Ishikawa (cell line): ENCODE results near the gene ANP32A.

Experiments
- CEBPB ChIP-seq: IDR thresholded peaks from 2 replicates; pipeline ENCODE4 v1.6.1; 2012
- CREB1 ChIP-seq: IDR thresholded peaks from 2 replicates; pipeline ENCODE4 v1.6.1; 2012; ENCODE audit warnings: low read depth
- EGR1 ChIP-seq: IDR thresholded peaks from 2 replicates; pipeline ENCODE4 v1.6.1; 2012
- EP300 ChIP-seq: IDR thresholded peaks from 2 replicates; pipeline ENCODE4 v1.6.1; 2012; ENCODE audit warnings: borderline replicate concordance
- FOXM1 ChIP-seq: IDR thresholded peaks from 2 replicates; pipeline ENCODE4 v1.6.1; 2012; ENCODE audit warnings: low read depth, borderline replicate concordance
- NFIC ChIP-seq: IDR thresholded peaks from 2 replicates; pipeline ENCODE4 v1.6.1; 2012
- RAD21 ChIP-seq: IDR thresholded peaks from 2 replicates; pipeline ENCODE4 v1.6.1; 2012; ENCODE audit warnings: low read depth
- TAF1 ChIP-seq: IDR thresholded peaks from 2 replicates; pipeline ENCODE4 v1.6.1; 2012; ENCODE audit warnings: low read depth, mild to moderate bottlenecking
- TCF12 ChIP-seq: IDR thresholded peaks from 2 replicates; pipeline ENCODE4 v1.6.1; 2012; ENCODE audit warnings: low read depth
- TEAD4 ChIP-seq: IDR thresholded peaks from 2 replicates; pipeline ENCODE4 v1.6.1; 2012
- YY1 ChIP-seq: IDR thresholded peaks from 2 replicates; pipeline ENCODE4 v1.6.1; 2012; ENCODE audit warnings: low read depth
- ZBTB7A ChIP-seq: IDR thresholded peaks from 2 replicates; pipeline ENCODE4 v1.6.1; 2012; ENCODE audit warnings: low read depth
- TF ChIP-seq, protein P1 (sequence below): IDR thresholded peaks from 2 replicates; pipeline ENCODE4 v1.6.1; 2012
- TF ChIP-seq, protein P2 (sequence below): IDR thresholded peaks from 2 replicates; pipeline ENCODE4 v1.6.1; 2012; ENCODE audit warnings: low read depth, mild to moderate bottlenecking
- TF ChIP-seq, protein P3 (sequence below): IDR thresholded peaks from 2 replicates; pipeline ENCODE4 v1.6.1; 2012

ANP32A gene

DNA sequence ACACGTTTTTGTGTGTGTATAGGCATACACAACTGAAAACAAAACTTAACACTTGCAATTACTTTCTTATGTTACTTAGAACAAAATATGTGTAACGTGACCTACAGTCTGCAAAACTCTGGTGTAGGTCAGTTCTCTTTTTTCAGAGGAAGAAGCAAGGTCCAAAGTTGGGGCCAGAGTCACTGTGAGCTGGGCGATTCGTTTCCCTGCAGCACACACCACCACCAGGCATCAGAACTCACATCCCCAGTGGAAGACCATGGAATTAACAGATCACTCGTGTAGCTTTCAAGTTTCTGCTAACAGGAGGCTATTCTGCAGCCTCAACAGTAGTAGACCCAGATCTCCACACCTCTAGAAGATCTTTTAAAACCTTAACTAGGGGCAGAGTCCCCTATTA, 25.8 kb downstream of the ANP32A start:
- TF ChIP-seq, protein P1, sequence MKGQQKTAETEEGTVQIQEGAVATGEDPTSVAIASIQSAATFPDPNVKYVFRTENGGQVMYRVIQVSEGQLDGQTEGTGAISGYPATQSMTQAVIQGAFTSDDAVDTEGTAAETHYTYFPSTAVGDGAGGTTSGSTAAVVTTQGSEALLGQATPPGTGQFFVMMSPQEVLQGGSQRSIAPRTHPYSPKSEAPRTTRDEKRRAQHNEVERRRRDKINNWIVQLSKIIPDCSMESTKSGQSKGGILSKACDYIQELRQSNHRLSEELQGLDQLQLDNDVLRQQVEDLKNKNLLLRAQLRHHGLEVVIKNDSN, result no peak
- no peak for TF ChIP-seq TCF12
- TF ChIP-seq, protein P2, sequence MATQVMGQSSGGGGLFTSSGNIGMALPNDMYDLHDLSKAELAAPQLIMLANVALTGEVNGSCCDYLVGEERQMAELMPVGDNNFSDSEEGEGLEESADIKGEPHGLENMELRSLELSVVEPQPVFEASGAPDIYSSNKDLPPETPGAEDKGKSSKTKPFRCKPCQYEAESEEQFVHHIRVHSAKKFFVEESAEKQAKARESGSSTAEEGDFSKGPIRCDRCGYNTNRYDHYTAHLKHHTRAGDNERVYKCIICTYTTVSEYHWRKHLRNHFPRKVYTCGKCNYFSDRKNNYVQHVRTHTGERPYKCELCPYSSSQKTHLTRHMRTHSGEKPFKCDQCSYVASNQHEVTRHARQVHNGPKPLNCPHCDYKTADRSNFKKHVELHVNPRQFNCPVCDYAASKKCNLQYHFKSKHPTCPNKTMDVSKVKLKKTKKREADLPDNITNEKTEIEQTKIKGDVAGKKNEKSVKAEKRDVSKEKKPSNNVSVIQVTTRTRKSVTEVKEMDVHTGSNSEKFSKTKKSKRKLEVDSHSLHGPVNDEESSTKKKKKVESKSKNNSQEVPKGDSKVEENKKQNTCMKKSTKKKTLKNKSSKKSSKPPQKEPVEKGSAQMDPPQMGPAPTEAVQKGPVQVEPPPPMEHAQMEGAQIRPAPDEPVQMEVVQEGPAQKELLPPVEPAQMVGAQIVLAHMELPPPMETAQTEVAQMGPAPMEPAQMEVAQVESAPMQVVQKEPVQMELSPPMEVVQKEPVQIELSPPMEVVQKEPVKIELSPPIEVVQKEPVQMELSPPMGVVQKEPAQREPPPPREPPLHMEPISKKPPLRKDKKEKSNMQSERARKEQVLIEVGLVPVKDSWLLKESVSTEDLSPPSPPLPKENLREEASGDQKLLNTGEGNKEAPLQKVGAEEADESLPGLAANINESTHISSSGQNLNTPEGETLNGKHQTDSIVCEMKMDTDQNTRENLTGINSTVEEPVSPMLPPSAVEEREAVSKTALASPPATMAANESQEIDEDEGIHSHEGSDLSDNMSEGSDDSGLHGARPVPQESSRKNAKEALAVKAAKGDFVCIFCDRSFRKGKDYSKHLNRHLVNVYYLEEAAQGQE, result no peak
- no peak for TF ChIP-seq TAF1
- no peak for TF ChIP-seq TEAD4
- TF ChIP-seq YY1, result no peak
- TF ChIP-seq FOXM1, result no peak
- TF ChIP-seq RAD21, result no peak
- TF ChIP-seq EGR1, result no peak
- no peak for TF ChIP-seq NFIC
- TF ChIP-seq ZBTB7A, result no peak
- no peak for TF ChIP-seq CEBPB
- TF ChIP-seq, protein P3, sequence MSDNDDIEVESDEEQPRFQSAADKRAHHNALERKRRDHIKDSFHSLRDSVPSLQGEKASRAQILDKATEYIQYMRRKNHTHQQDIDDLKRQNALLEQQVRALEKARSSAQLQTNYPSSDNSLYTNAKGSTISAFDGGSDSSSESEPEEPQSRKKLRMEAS, result no peak
- no peak for TF ChIP-seq CREB1
- TF ChIP-seq EP300, result no peak

DNA sequence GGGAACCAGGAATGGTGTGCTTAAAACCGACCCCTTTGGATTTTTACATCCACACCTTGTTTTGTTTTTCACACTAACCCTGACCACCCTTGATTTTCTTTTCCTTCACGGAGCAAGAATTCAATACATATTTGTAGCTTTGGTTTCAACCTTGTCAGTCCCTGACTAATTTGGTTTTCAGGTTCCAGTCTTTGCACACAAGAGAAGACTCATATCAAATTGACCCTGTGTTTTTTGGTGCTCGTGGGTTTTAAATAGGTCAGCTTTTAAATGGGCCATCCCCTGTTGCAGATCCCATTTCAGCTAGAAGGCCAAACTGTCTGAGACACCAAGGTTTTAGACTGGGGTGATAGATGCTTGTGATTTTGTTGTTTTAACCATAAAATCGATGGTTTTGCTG, 26.4 kb downstream of the ANP32A start:
- TF ChIP-seq, protein P2, result no peak
- TF ChIP-seq TCF12, result no peak
- TF ChIP-seq FOXM1, result no peak
- no peak for TF ChIP-seq EP300
- TF ChIP-seq CEBPB, result no peak
- TF ChIP-seq, protein P1, result no peak
- TF ChIP-seq ZBTB7A, result no peak
- TF ChIP-seq TEAD4, result no peak
- TF ChIP-seq EGR1, result no peak
- TF ChIP-seq CREB1, result no peak
- TF ChIP-seq, protein P3, result no peak
- TF ChIP-seq RAD21, result no peak

DNA sequence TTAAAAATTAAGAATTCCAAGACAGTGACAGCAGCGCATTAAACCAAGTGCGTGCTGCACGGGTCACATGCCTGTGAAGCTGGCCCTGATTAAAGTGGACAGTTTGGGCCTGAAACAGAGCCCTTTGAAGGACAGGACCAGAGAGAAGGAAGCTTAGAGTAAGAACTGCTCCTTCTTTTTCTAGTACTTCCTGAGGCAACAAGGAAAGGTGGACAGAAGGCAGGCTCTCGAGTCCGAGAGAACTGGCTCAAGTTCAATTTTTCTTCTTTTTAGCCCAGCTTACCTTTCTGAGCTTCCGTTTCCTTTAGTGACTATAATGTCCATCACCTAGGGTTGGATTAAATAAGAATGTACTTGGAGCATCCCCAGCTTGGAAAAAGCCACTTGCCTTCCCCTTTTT, 26.9 kb downstream of the ANP32A start:
- TF ChIP-seq, protein P1, result 0 out of 2 replicates have a peak, but pooled peaks have one; percentile 10
- no peak for TF ChIP-seq YY1

DNA sequence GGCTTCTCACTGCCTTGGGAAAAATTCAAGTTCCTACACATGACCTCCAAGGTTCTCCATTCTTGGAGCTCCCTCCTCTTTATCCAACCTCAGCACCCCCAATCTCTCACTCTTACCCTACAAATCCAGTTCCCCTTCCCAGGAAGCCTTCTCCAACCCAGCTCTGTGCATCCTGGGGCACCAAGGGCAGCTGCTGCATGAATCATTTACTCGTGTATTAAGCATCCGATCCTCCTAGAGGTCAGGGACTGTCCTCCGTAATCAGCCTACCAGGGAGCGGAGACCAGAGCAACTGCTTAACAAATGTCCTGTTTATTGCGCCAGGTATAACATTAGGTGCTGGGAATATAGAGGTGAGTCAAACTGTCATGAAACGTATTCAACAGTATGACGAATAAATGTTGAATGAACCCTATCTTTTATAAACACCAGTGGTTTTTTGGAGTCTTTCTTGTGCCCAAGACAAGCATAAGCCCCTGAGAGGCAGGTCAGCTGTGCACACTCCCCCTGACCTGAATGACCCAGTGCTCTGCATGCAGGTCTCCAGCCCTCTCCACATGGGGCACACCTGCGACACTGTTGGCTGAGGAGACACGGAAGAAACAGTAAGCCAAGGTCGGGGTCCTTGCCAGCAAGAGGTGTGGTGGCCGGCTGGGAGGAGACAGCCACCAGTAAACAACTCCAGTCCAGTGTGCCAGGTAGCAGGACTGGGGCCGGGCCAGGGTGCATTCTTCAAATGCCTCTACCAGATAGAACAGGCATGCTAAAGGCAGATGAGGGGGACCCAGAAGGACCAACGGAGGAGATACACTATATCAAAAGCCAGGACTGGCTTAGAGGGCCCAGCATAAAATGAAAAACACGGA, 27.6 kb downstream of the ANP32A start:
- TF ChIP-seq, protein P2, result no peak
- peak; percentile 19; the same call in 1 of the 2 replicates for TF ChIP-seq RAD21
- no peak for TF ChIP-seq TCF12
- peak; percentile 81 for TF ChIP-seq TEAD4
- TF ChIP-seq EGR1, result no peak
- no peak for TF ChIP-seq FOXM1
- TF ChIP-seq CREB1, result no peak
- TF ChIP-seq YY1, result no peak
- TF ChIP-seq, protein P1, result no peak
- TF ChIP-seq, protein P3, result no peak
- TF ChIP-seq ZBTB7A, result no peak
- TF ChIP-seq CEBPB, result no peak
- TF ChIP-seq NFIC, result peak; percentile 60
- no peak for TF ChIP-seq EP300
- TF ChIP-seq TAF1, result no peak
